HEK293 (cell line): ENCODE data around the gene ALDH16A1.
A peak's percentile ranks its signal among the peaks of the same experiment; 100 is the strongest.

Experiments used
- AEBP2 ChIP-seq: fragments of 450-650 bp; formaldehyde crosslinking; IDR thresholded peaks from 2 replicates; pipeline ENCODE4 v1.5.1; 2016; ENCODE audit warnings: missing biosample characterization, missing genetic modification characterization, borderline replicate concordance
- BCL11B ChIP-seq: fragments of 450-650 bp; formaldehyde crosslinking; IDR thresholded peaks from 2 replicates; pipeline ENCODE4 v1.5.1; 2016; ENCODE audit warnings: low read depth, missing biosample characterization, missing genetic modification characterization
- KLF16 ChIP-seq: fragments of 450-650 bp; formaldehyde crosslinking; IDR thresholded peaks from 2 replicates; pipeline ENCODE4 v1.5.1; 2017; ENCODE audit warnings: missing biosample characterization, missing genetic modification characterization
- KLF17 ChIP-seq: fragments of 450-650 bp; formaldehyde crosslinking; IDR thresholded peaks from 2 replicates; pipeline ENCODE4 v1.5.1; 2016; ENCODE audit warnings: missing biosample characterization, missing genetic modification characterization
- KLF8 ChIP-seq: fragments of 450-650 bp; formaldehyde crosslinking; IDR thresholded peaks from 2 replicates; pipeline ENCODE4 v1.5.1; 2016; ENCODE audit warnings: missing biosample characterization, missing genetic modification characterization
- KLF9 ChIP-seq: fragments of 450-650 bp; formaldehyde crosslinking; IDR thresholded peaks from 2 replicates; pipeline ENCODE4 v1.5.1; 2016; ENCODE audit warnings: missing biosample characterization, missing genetic modification characterization, low read depth
- MZF1 ChIP-seq: fragments of 450-650 bp; formaldehyde crosslinking; IDR thresholded peaks from 2 replicates; pipeline ENCODE4 v1.5.1; 2017; ENCODE audit warnings: missing biosample characterization, missing genetic modification characterization, borderline replicate concordance
- SP7 ChIP-seq: fragments of 450-650 bp; formaldehyde crosslinking; IDR thresholded peaks from 2 replicates; pipeline ENCODE4 v1.5.1; 2016; ENCODE audit warnings: missing biosample characterization, missing genetic modification characterization
- YY2 ChIP-seq: fragments of 450-650 bp; formaldehyde crosslinking; IDR thresholded peaks from 2 replicates; pipeline ENCODE4 v1.5.1; 2016; ENCODE audit warnings: missing biosample characterization, missing genetic modification characterization
- ZBTB44 ChIP-seq: fragments of 450-650 bp; IDR thresholded peaks from 2 replicates; pipeline ENCODE4 v1.5.1; 2018; ENCODE audit warnings: missing biosample characterization, mild to moderate bottlenecking, missing genetic modification characterization
- ZFHX2 ChIP-seq: fragments of 450-650 bp; formaldehyde crosslinking; conservative IDR thresholded peaks from 2 replicates; pipeline ENCODE4 v1.5.1; 2016; ENCODE audit warnings: missing biosample characterization, missing genetic modification characterization
- ZNF114 ChIP-seq: fragments of 450-650 bp; formaldehyde crosslinking; IDR thresholded peaks from 2 replicates; pipeline ENCODE4 v1.5.0; 2017; ENCODE audit warnings: missing biosample characterization, missing genetic modification characterization
- ZNF133 ChIP-seq: fragments of 450-650 bp; formaldehyde crosslinking; IDR thresholded peaks from 2 replicates; pipeline ENCODE4 v1.5.1; 2016; ENCODE audit warnings: missing biosample characterization, missing genetic modification characterization
- ZNF211 ChIP-seq: fragments of 450-650 bp; formaldehyde crosslinking; IDR thresholded peaks from 2 replicates; pipeline ENCODE4 v1.5.1; 2016; ENCODE audit warnings: low read depth, missing biosample characterization, missing genetic modification characterization
- ZNF23 ChIP-seq: fragments of 450-650 bp; formaldehyde crosslinking; IDR thresholded peaks from 2 replicates; pipeline ENCODE4 v1.5.1; 2016; ENCODE audit warnings: missing biosample characterization, missing genetic modification characterization, borderline replicate concordance
- ZNF266 ChIP-seq: fragments of 450-650 bp; formaldehyde crosslinking; IDR thresholded peaks from 2 replicates; pipeline ENCODE4 v1.5.1; 2016; ENCODE audit warnings: missing biosample characterization, missing genetic modification characterization, low read depth
- ZNF335 ChIP-seq: fragments of 450-650 bp; formaldehyde crosslinking; conservative IDR thresholded peaks from 2 replicates; pipeline ENCODE4 v1.5.1; 2016; ENCODE audit warnings: missing biosample characterization, missing genetic modification characterization
- ZNF433 ChIP-seq: fragments of 450-650 bp; formaldehyde crosslinking; IDR thresholded peaks from 2 replicates; pipeline ENCODE4 v1.5.1; 2016; ENCODE audit warnings: missing biosample characterization, missing genetic modification characterization, low read depth
- ZNF48 ChIP-seq: fragments of 450-650 bp; formaldehyde crosslinking; IDR thresholded peaks from 2 replicates; pipeline ENCODE4 v1.5.1; 2016; ENCODE audit warnings: missing biosample characterization, missing genetic modification characterization
- ZNF501 ChIP-seq: fragments of 450-650 bp; formaldehyde crosslinking; IDR thresholded peaks from 2 replicates; pipeline ENCODE4 v1.5.1; 2016; ENCODE audit warnings: missing biosample characterization, missing genetic modification characterization
- ZNF548 ChIP-seq: fragments of 450-650 bp; formaldehyde crosslinking; IDR thresholded peaks from 2 replicates; pipeline ENCODE4 v1.5.1; 2016; ENCODE audit warnings: missing biosample characterization, missing genetic modification characterization
- ZNF571 ChIP-seq: fragments of 450-650 bp; formaldehyde crosslinking; IDR thresholded peaks from 2 replicates; pipeline ENCODE4 v1.5.0; 2017; ENCODE audit warnings: missing biosample characterization, missing genetic modification characterization
- ZNF654 ChIP-seq: fragments of 450-650 bp; formaldehyde crosslinking; IDR thresholded peaks from 2 replicates; pipeline ENCODE4 v1.5.1; 2016; ENCODE audit warnings: low read depth, missing biosample characterization, missing genetic modification characterization
- ZNF664 ChIP-seq: fragments of 450-650 bp; formaldehyde crosslinking; IDR thresholded peaks from 2 replicates; pipeline ENCODE4 v1.5.1; 2016; ENCODE audit warnings: missing biosample characterization, missing genetic modification characterization
- ZNF677 ChIP-seq: fragments of 450-650 bp; IDR thresholded peaks from 2 replicates; pipeline ENCODE4 v1.5.0; 2018; ENCODE audit warnings: missing biosample characterization, mild to moderate bottlenecking, missing genetic modification characterization, moderate library complexity
- ZNF768 ChIP-seq: fragments of 450-650 bp; formaldehyde crosslinking; IDR thresholded peaks from 2 replicates; pipeline ENCODE4 v1.5.1; 2018; ENCODE audit warnings: missing biosample characterization, mild to moderate bottlenecking, missing genetic modification characterization
- ZNF837 ChIP-seq: fragments of 450-650 bp; formaldehyde crosslinking; IDR thresholded peaks from 2 replicates; pipeline ENCODE4 v1.5.1; 2016; ENCODE audit warnings: missing biosample characterization, missing genetic modification characterization
- ZNF843 ChIP-seq: fragments of 450-650 bp; formaldehyde crosslinking; IDR thresholded peaks from 2 replicates; pipeline ENCODE4 v1.5.1; 2016; ENCODE audit warnings: missing biosample characterization, missing genetic modification characterization
- ZSCAN16 ChIP-seq: fragments of 450-650 bp; formaldehyde crosslinking; IDR thresholded peaks from 2 replicates; pipeline ENCODE4 v1.5.1; 2016; ENCODE audit warnings: missing biosample characterization, missing genetic modification characterization
- TF ChIP-seq, protein P1 (sequence below): fragments of 450-650 bp; formaldehyde crosslinking; IDR thresholded peaks from 2 replicates; pipeline ENCODE4 v1.5.1; 2017; ENCODE audit warnings: missing biosample characterization, missing genetic modification characterization
- TF ChIP-seq, protein P2 (sequence below): fragments of 450-650 bp; formaldehyde crosslinking; IDR thresholded peaks from 2 replicates; pipeline ENCODE4 v1.5.0; 2017; ENCODE audit warnings: missing biosample characterization, missing genetic modification characterization, borderline replicate concordance
- TF ChIP-seq, protein P3 (sequence below): fragments of 450-650 bp; formaldehyde crosslinking; IDR thresholded peaks from 2 replicates; pipeline ENCODE4 v1.5.1; 2016; ENCODE audit warnings: missing biosample characterization, missing genetic modification characterization

The ALDH16A1 gene

GRCh38 chr19:49441210-49441959 is 11.6 kb upstream of the ALDH16A1 start, which contains the start of gene SLC17A7 (continued):
- TF ChIP-seq ZNF211, result no peak
- TF ChIP-seq ZNF843 (tag by site-specific recombination), result peak; percentile 27; the same call in 1 of the 2 replicates
- TF ChIP-seq ZSCAN16 (tag by site-specific recombination), result no peak
- TF ChIP-seq ZNF571 (tag by site-specific recombination), result no peak
- TF ChIP-seq ZNF114 (tag by site-specific recombination), result no peak
- no peak for TF ChIP-seq ZNF433 (tag by site-specific recombination)
- TF ChIP-seq KLF8, result peak; percentile 68; the same call in 1 of the 2 replicates
- TF ChIP-seq ZNF768, result no peak
- TF ChIP-seq ZNF654 (tag by site-specific recombination), result no peak
- TF ChIP-seq ZNF48, result no peak
- TF ChIP-seq ZNF837 (tag by site-specific recombination), result no peak
- no peak for TF ChIP-seq MZF1
- TF ChIP-seq ZNF677 (tag by site-specific recombination), result no peak
- TF ChIP-seq, protein P1, sequence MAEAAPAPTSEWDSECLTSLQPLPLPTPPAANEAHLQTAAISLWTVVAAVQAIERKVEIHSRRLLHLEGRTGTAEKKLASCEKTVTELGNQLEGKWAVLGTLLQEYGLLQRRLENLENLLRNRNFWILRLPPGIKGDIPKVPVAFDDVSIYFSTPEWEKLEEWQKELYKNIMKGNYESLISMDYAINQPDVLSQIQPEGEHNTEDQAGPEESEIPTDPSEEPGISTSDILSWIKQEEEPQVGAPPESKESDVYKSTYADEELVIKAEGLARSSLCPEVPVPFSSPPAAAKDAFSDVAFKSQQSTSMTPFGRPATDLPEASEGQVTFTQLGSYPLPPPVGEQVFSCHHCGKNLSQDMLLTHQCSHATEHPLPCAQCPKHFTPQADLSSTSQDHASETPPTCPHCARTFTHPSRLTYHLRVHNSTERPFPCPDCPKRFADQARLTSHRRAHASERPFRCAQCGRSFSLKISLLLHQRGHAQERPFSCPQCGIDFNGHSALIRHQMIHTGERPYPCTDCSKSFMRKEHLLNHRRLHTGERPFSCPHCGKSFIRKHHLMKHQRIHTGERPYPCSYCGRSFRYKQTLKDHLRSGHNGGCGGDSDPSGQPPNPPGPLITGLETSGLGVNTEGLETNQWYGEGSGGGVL (tag by site-specific recombination), result peak; percentile 78
- peak; percentile 87 for TF ChIP-seq KLF9 (tag by site-specific recombination)
- TF ChIP-seq, protein P2, sequence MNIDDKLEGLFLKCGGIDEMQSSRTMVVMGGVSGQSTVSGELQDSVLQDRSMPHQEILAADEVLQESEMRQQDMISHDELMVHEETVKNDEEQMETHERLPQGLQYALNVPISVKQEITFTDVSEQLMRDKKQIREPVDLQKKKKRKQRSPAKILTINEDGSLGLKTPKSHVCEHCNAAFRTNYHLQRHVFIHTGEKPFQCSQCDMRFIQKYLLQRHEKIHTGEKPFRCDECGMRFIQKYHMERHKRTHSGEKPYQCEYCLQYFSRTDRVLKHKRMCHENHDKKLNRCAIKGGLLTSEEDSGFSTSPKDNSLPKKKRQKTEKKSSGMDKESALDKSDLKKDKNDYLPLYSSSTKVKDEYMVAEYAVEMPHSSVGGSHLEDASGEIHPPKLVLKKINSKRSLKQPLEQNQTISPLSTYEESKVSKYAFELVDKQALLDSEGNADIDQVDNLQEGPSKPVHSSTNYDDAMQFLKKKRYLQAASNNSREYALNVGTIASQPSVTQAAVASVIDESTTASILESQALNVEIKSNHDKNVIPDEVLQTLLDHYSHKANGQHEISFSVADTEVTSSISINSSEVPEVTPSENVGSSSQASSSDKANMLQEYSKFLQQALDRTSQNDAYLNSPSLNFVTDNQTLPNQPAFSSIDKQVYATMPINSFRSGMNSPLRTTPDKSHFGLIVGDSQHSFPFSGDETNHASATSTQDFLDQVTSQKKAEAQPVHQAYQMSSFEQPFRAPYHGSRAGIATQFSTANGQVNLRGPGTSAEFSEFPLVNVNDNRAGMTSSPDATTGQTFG (tag by site-specific recombination), result no peak
- no peak for TF ChIP-seq ZBTB44
- no peak for TF ChIP-seq ZNF23 (tag by site-specific recombination)
- TF ChIP-seq ZFHX2, result peak; percentile 72
- no peak for TF ChIP-seq ZNF501 (tag by site-specific recombination)
- TF ChIP-seq KLF16, result peak; percentile 80
- TF ChIP-seq ZNF133 (tag by site-specific recombination), result no peak
- no peak for TF ChIP-seq ZNF548
- no peak for TF ChIP-seq YY2 (tag by site-specific recombination)
- TF ChIP-seq ZNF266, result no peak
- peak; percentile 75 for TF ChIP-seq ZNF335 (tag by site-specific recombination)
- TF ChIP-seq AEBP2, result no peak
- 0 out of 2 replicates have a peak, but pooled peaks have one; percentile 16 for TF ChIP-seq SP7 (tag by site-specific recombination)
- no peak for TF ChIP-seq BCL11B (tag by site-specific recombination)
- TF ChIP-seq ZNF664 (tag by site-specific recombination), result no peak
- TF ChIP-seq, protein P3, sequence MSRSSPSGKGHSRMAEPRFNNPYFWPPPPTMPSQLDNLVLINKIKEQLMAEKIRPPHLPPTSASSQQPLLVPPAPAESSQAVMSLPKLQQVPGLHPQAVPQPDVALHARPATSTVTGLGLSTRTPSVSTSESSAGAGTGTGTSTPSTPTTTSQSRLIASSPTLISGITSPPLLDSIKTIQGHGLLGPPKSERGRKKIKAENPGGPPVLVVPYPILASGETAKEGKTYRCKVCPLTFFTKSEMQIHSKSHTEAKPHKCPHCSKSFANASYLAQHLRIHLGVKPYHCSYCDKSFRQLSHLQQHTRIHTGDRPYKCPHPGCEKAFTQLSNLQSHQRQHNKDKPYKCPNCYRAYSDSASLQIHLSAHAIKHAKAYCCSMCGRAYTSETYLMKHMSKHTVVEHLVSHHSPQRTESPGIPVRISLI (tag by site-specific recombination), result no peak
- no peak; the same call in 1 of the 2 replicates for TF ChIP-seq KLF17
